HS-27A (cell line): ENCODE data around the gene OPTC.
"Not testable (repeated sequence)": the region's sequence is repeated elsewhere in the genome, so short reads cannot be mapped to it uniquely, and the experiment has no call there.

Experiments used
- DNase-seq: peaks from one replicate; pipeline ENCODE4 v3.0.0-alpha.2; 2012; ENCODE audit warnings: low read depth, missing footprints

OPTC gene

GRCh38 chr1:203517426-203518110, 23.6 kb downstream of the OPTC start:
- DNase-seq, result no peak

DNA sequence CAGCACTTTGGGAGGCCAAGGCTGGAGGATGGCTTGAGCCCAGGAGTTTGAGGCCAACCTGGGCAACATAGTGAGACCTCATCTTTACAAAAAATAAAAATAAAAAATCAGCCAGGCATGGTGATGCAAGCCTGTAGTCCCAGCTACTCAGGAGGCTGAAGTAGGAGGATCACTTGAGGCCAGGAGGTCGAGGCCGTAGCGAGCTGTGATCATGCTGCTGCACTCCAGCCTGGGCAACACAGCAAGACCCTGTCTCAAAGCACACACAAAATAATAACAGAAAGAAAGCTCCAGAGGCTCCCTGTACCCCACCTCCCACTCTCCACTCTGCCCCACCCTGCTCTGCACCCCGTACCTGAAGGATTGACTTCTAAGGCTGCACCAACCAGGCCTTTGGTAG, 24.2 kb downstream of the OPTC start:
- DNase-seq, result not testable (repeated sequence)

DNA sequence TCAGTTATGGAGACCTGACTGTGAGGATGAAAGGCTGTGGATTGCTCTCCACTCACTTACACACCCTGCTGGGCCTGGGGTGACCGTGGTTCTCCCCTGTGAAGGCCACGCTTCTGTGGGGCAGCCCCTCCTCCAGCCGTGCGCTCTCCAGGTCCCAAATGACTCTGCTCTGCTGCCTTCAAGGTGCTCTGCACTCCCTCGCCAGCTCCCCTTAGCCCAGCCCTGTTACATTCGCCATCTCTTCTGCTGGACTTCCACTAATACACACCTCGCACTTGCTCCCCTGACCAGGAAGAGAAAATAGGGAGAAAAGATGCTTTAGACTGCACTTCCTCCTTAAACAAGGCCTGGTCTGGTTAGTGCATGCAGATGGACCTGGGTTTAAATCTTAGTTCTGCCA, 24.6 kb downstream of the OPTC start:
- DNase-seq, result no peak

GRCh38 chr1:203519053-203519840, 25.3 kb downstream of the OPTC start:
- no peak for DNase-seq

GRCh38 chr1:203519896-203520295, 25.9 kb downstream of the OPTC start:
- DNase-seq, result no peak

DNA sequence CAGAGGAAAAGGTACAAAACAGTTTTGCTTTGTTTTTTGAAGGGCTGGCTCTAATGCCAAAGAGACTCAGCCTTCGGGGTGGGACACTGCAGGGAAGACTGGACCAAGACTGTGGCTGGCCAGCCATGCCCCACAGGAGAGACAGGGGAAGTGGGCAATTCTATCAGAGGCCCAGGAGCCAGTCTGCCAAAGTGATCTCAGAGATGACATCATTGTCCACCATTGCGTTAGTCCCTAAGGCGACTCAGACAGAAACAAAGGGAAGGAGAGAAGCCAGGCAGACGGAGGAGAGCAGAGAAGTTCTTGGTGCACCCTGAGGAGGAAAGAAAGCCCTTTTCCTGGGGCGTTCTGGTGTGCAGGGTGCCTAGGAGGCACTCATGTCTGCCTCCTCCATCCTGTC, 26.4 kb downstream of the OPTC start:
- DNase-seq, result no peak

GRCh38 chr1:203521074-203521794, 27.3 kb downstream of the OPTC start:
- no peak for DNase-seq

DNA sequence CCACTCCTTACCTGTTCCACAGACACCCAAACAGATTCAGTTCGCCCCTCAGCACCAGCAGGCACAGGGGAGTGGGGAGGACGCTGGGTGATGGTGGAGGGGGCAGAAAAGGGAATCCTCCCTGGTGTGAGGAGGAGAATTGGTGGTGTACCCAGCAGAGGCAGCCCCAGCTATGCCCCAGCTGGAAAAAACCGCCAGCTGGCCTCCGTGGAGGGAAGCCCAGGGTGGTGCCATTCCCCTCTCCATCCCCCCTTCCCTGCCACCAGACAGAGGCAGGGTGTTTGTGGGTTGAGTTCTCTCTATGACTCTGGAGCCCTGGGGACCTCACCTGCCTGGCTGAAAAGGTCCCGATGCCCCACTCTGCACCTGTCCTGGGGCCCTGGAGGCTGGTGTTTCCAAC, 27.9 kb downstream of the OPTC start:
- no peak for DNase-seq

DNA sequence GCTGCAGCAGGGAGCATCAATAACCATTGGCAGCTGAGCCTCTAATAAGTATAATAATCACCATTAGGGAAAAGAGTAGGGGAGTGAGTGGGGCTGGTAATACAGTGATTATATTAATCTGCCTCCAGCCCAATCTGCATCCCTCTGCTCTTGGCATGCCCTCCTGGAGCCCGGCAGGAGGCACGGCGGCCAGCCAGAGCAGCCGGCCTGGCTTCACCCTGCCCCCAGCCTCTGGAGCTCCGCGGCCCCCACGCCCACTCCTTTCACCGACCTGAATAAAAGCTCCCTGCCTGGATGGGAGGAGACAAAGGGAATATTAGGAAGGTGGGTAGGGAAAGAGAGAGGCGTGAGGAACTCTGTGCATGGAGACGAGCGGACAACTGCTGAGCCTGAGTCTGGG, 28.3 kb downstream of the OPTC start:
- no peak for DNase-seq

DNA sequence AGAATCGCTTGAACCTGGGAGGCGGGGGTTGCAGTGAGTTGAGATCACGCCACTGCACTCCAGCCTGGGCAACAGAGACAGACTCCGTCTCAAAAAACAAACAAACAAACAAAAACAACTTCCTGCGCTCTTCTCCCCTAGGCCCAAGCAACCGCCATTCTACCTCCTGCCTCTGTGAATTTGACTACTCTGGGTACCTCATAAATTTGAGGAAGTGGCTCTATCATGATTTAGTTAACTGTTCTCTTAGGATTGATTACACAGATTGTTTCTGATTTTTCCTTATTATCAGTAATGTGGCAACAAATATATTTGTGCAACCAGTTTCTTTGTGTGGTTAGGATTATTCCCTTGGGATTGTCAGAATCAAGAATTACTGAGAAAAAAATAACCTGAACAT, 29.7 kb downstream of the OPTC start:
- DNase-seq, result no peak

DNA sequence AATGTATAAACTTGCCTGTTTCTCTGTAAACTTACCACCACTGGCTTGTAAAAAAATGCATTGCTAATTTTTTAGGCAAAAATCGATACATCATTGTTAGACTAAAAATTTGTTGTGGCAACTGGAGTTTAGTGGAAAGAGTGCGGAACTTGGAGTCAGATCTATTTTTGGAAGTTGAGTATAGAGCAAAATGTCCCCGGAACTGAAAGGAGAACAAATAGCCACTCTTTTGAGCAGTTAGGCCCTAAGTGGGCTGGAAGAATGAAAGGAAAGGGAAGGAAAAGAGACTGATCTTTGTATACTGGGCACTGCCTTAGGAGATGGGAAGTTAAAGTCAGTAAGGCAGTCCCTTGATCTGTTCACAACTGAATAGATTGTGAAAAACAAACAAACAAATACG, 30.2 kb downstream of the OPTC start:
- DNase-seq, result no peak

DNA sequence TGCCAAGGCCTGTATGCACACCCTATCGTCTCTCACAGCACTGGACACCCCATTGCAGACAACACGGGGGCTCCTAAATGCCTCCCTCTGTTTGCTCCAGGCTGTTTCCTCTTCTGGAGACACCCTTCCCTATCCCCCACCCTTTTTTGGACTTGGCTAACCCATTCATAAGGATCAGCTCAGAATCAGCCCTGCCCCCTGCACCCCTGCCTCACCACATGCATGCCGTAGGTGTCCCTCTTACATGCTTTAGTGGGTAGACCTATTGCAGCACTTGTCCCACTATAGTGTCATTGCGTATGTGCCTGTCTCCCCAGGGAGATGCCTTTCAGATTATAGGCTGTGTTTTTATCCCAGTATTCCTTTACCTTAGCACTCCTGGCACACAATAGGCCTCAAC, 30.9 kb downstream of the OPTC start:
- DNase-seq, result no peak

DNA sequence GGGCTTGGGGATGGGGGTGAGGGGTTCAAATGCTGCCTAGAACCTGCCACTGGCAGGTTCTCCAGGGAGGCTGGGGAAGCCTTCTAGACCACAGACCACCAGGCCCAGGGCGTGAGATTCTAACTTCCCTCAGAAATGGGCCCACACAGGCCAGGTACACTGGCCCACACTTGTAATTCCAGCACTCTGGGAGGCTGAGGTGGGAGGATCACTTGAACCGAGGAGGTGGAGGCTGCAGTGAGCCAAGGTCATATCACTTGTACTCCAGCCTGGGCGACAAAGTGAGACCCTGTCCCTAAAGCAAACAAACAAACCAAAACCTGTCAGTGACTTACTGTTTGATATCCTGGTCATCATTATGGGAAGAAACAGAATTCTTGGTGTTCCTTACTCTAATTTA, 31.7 kb downstream of the OPTC start:
- DNase-seq, result no peak

DNA sequence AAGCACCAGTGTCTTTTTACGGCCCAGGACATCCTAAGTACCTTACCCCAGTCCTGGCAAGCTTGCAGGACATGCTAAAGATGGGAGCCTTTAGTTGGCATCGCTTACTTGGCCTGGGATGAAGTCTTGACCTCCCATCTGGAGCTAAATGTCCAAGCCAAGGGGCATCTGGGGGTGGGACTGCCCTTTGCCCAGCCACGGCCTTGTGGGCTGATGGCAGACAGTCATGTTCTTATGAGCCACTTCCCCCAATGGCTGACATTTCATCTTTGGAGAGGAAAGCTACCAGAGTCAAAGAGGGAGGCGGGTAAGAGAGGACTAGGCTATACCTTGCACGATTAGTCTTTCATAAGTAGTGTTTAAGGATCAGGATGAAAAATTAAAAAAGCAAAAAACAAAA, 32.2 kb downstream of the OPTC start:
- DNase-seq, result no peak

- no peak for DNase-seq
Observed at GRCh38 chr1:203526572-203526971, 32.6 kb downstream of the OPTC start.

- DNase-seq, result no peak
Observed at GRCh38 chr1:203527013-203527412, 33.1 kb downstream of the OPTC start.

- no peak for DNase-seq
Observed at GRCh38 chr1:203528063-203528462, 34.1 kb downstream of the OPTC start.

- DNase-seq, result no peak
Observed at GRCh38 chr1:203528976-203529835, 35.3 kb downstream of the OPTC start.

DNA sequence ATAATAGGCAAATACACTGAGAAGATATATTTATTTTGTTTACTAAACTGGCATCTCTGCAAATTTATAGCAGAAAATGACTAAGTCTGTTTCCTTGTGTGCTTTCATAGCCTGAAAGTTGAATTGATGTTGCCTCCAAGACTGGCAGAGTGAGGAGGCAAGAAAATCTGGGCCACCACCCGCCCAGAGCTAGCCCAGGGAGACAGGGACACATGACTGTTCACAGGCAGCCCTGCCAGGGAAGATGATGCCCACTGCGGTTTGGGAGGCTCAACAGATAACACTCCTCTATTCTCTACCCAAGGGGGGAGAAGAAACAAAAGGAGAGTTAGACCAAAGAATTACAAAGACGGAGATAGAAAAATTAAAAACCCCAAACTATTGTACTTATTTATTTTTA, 37.1 kb downstream of the OPTC start:
- no peak for DNase-seq

- DNase-seq, result no peak
Observed at GRCh38 chr1:203534012-203534411, 40.1 kb downstream of the OPTC start.

GRCh38 chr1:203534526-203534925, 40.6 kb downstream of the OPTC start:
- peak; percentile 91 for DNase-seq

GRCh38 chr1:203536575-203536974, 42.6 kb downstream of the OPTC start:
- DNase-seq, result no peak
